ENCODE measurements around the gene CCBE1.
A peak's percentile ranks its signal among the peaks of the same experiment; 100 is the strongest.

CCBE1 gene

DNA sequence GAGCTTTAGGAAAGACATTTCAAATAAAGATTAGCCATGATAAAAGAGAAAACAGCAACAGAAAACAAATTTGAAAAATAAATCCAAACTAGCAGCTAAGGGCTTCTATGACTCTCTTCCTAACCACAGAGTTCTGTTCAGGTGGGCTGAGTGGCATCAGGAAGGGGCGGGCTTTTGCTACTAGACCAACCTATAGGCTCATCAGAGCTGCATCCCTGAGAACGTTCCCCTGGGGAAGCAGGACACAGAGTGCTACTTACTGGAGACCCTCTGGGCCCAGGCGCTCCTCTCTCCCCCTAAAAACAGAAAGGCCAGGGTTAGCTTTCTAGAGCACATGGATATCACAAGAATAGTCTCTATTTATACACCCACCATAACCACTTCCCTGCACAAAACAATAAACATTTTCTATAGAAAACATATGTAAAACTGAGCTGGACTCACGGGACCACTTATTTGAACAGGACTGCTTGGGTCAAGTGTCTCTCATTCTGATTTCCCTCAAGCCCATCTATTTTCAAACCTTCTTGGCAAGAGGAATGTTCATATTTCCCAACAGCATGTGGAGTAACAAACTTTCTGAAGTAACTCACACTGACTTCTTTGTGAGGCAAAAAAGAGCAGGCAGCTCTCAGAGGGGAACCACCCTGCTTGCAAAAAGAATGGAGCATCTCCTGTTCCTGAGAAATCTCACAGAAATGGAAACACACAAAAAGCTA, 259.2 kb downstream of the CCBE1 start:
- DNase-seq, result no peak

DNA sequence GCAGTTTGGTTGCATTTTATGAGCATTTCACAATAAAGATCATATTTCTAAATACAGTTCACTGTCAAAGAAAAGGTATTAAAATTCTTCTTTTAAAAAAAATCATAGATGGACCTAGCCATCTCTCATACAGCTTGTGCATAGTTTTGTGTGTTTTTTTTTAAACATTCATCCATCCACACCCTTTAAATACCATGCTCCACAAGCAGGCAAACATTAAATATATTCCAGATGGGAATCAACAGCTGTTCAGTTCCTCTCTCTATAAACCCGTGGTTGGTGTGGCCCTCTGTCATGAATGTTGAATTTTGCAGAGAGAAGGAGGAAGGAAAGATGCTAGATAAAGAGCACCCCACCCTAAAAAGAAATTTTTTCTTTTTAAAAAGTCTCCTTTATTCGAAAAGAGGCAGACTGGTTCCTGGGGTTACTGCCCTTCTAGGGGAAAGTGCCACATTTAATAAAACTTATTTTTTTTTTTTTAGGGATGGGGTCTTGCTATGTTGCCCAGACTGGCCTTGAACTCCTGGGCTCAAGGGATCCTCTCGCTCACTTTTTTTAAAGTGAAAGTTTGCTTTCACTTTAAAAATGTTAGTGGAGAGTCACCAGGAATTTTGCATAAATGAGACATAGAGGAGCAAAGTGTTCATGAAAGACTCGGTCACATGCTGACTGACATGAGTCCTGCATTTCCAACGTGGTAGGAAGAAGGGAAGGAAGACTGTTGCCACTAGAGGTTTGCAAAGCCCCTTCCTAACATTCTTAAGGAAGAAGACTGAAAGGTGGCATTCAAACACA, 264.2 kb downstream of the CCBE1 start:
- no peak for DNase-seq

- DNase-seq, result no peak
These were observed 266.1 kb downstream of the CCBE1 start for GRCh38 chr18:59431131-59431530.

DNA sequence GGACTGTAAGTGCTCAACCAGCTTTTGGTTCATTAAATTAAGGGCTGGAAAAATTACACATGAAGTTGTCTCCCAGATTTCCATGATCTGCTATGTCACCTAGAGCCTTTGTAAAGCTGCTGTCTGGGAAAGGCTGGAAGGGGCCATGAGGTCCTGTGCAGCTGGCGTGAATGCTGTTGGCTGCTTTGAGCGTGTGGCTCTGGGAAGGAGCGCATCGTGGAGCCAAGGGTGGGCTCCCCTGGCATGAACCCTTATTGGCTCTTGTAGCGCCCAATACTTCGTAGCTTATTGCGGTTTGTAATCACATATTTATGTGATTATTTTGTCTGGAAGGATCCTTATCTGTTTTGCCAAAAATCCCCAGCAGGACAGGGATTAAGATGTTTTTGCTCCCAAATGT, 267.6 kb downstream of the CCBE1 start:
- no peak for DNase-seq

DNA sequence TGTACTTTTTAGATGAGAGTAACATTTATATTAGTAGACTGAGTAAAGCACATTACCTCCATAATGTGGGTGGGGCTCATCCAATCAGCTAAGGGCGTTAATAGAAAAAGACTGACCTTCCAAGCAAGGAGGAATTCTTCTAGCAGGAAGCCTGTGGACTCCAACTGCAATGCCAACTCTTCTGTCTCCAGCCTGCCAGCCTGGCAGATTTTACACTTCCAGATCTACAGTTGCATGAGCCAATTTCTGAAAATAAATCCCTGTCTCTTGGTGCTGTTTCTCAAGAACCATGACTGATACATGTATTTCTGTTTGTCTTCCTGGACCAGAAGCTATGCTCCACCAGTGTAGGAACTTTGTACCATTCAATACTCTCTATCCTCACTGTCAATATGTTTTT, 269.2 kb downstream of the CCBE1 start:
- no peak for DNase-seq

GRCh38 chr18:59426855-59427254, 270.4 kb downstream of the CCBE1 start:
- DNase-seq, result no peak

DNA sequence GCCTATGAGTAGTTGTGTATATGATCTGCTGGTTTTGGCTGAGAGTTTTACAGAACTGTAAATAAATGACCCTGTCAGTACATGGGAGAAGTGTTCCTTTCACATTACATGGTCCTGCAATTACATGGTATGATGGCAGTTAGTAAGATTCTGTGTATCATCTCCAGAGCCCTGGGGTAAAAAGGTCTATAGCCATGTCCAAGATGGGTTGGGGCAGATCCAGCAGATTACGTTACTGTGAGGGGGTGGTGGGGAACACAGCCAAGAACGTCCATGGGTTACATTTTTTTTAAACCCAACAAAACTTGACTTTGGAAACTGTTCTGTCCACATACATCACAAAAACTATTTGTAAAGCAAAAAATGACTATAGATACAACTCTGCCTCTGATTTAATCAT, 274.0 kb downstream of the CCBE1 start:
- no peak for DNase-seq

DNA sequence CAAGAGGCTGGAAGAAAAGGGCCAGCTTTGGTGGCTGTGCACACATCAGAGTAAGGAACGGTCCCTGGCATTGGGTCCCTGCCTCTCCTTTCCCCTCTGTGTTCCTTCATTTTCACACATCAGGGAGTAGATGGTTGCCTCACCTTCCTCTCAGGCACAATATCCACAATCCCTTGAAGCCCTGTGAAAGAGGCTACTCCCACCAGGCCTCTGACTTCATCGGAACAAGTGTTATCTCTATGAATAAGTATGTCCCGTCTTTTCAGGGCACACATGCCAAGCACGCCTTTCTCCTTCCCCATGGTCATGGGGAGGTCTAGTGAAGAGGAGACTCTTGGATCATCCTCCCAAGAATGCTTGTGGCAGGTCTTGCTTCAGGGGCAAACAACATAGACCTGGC, 277.0 kb downstream of the CCBE1 start:
- DNase-seq, result no peak

GRCh38 chr18:59419386-59419785, 277.8 kb downstream of the CCBE1 start:
- DNase-seq, result no peak

DNA sequence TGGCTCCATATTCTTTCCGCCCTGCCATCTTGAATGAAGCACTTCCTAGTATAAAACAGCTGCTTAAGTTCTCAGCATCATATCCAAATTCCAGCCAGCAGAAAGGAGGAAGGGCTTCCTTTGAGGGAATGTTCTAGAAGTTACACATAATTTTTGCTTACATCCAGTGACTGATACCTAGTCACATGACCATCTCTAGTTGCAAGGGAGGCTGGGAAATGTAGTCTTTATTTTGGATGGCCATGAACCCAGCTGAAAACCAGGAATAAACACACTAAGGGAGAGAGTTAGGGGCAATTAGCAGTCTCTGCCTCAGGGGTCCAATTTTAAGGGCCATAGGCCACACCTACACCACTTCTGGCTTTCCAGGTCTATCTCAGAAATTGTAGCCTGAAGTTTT, 280.4 kb downstream of the CCBE1 start:
- DNase-seq, result no peak

DNA sequence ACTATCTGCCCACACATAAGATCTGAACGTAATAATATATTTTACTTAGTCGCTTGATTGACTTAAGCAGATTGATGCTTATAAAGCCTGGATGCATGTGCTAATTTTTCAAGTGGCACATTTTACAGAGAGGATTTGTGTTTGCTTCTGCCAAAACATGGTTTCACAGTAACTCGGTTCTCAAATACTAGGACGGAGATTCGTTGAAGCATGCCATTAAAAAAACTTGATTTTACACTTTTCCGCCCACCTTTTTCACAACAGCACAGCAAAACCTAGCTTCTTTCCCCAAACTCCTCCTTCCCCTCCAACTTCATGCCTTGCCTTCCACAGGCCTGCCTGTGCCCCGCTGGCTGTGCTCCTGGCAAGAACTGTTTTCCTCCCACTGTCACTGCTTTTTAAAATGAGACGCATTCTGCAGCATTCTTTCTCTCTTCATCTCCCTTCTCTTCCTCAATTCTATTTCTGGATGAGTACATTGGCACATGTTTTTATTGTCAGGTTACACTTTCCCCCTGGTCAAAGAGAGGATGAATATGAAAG, 283.0 kb downstream of the CCBE1 start:
- no peak for DNase-seq

- peak; percentile 83 for DNase-seq
These were observed 294.7 kb downstream of the CCBE1 start for GRCh38 chr18:59402432-59403090.

DNA sequence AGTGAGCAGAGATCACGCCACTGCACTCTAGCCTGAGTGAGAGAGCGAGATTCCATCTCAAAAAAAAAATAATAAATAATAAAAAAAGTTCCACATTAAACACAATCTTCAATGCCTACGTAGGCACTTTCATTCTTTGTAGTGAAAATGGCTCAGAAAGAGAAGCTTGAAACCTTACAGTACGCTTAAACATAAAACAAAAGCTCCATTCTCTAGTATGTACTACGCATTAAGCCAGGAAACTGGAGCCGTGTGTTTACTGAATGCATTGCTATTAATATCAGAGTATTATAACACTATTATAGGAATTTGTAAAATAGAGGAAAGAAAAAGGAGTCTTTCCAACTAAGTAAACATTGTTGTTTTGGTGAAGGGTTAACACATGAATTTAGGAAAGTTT, 296.8 kb downstream of the CCBE1 start:
- no peak for DNase-seq

DNA sequence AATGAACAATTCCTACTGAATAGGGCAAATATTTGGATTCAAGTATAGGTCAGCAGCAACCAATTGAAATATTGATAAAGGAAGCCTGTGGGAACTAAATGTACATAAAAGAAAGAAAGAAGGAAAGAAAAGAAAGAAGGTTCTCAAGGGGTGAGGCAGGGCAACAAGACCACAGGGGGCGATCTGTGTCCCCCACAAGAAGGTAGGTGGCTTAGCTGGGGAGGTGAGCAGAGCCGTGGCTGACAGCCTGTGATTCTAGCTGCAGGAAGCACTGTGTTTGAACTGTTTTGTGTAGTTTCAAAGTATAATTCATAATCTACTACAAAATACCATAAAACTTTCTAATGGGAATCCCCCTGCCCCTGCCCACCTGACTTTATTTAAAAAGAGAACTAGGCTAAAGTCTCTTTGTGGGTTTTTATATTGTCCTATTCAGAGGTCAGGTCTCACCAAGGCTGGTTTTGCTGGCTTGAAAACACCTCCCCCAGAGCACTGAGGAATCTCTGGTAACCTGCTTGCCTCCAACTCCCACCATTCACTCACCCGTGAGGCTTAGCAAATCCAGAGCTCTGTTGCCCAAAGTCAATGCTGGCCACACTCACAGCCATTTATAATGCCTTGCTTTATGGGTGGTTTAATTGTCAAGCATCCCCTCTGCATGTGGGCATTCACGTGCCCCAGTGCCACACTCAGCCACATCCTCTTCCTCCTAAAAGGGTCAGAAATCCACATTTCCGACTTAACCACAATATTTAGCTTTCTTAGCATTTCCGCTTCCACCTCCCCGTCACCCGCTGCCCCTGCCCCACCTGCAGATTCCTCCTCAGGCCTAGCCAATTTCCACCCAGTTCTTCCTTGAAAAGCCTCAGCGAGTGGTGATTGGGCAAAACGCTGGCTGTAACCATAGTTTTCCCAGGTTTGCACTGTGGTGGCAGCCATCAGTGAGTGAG, 301.7 kb downstream of the CCBE1 start:
- DNase-seq, result no peak

GRCh38 chr18:59393381-59393780, 303.8 kb downstream of the CCBE1 start:
- DNase-seq, result no peak

DNA sequence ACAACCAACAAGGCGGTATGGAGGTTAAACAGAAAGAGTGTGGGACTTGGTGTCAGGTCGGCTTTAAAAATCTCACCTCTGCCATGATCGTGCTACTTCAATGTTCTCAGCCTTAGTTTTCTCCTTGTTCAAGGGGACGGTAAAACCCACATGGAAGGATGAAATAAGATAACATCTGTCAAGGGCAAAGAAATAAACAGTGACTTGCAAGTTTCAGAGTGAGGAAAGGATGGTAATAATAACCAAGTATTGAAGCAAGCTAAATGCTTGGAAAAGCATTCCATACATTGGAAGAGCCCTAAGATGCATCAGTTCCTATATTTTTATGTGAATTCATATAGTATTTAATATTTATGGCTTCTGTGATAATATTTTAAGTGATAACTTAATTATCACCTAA, 308.4 kb downstream of the CCBE1 start:
- no peak for DNase-seq

DNA sequence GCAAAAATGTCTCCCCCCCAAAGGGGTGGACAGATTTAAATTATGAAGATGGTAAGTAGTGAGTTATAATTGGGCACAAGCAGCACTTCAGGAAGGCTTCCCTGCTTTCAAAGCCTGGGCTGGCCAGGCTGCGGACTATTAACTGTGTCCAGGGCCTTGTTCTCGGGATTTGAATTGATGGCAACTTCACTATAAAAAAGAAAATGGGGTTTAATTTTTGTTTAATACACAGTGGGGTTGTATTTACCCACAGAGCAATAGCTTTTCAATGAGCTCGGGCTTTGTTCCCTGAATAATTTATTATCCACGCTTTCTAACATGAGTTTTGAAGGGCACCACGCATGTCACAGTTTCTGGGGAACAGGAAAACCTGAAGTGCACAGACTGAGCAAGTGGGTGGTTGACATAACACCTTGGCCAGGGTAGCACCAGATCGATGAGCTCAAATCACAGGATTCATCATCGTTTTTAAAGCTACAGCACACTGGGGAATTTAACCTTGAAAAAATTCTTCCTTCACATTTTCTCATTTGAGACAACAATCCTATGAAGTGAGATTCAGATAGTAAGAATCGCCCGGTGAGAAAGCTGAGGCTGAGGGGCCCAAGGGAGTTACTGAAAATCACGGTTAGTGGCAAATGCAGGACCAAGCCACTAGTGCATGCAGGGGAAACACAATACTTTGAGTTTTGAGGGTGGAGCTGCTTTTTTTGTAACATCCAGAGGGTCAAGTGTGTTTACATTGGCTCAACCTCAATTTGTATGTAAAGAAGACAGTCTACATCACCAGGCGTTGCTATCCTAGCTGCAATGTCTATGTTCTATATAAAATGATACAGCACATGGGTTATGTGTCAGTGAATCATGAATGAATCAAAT, 309.3 kb downstream of the CCBE1 start:
- DNase-seq, result no peak

DNA sequence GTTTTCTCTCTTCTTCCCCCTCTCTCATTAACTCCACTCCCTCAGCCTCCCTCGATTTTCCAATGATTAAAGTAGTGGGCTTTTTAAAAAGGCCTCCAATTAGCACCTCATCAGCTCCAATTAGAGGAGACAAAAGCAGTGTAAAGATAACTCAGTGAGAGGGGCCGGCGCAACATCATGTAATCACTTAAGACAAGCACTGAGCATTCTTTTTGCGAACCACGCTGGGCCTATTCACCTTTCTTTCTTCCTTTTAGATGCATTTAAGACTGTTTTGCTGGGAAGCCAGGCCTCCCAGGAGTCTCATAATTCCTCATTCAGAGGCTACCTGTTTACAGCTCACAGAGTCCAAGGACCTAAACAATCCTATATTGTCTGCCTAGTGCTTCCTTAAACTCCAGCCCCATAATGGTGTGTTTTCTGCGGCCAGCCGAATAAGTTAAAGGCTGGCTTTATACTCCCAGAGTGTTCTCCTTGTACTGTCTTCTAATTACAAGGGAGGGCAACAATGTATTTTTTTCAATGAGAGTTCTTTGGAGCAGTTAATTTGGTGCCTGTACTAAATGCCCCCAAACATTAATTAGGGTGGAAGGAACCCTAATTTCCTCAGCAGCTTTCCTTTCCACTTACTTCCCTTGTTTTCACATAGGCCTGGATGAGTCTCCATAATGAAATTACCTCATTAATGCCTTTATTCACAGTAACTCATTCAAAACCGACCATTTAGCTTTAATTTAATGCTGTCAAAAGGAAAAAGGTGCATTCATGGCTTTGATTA, 310.1 kb downstream of the CCBE1 start:
- no peak for DNase-seq

DNA sequence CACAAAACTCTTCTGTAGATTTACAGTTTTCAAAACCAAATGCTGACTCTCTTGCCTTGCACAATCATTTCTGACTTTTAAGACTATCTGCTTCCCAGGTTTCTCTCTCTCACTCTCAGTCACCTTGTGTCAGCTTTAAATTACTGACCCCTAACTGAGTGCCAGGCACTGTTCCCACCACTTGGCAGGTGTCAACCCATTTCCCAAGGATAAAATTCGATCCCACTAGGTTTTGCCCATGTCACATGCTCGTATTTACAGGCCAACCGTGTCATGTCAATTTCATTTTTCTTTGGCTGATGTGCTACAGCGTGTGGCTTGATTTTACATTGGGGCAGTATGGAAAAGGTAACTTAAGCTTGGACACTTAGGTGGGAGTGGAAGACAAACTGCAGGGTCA, 312.0 kb downstream of the CCBE1 start:
- DNase-seq, result no peak

- DNase-seq, result no peak
These were observed 313.4 kb downstream of the CCBE1 start for GRCh38 chr18:59383851-59384250.

DNA sequence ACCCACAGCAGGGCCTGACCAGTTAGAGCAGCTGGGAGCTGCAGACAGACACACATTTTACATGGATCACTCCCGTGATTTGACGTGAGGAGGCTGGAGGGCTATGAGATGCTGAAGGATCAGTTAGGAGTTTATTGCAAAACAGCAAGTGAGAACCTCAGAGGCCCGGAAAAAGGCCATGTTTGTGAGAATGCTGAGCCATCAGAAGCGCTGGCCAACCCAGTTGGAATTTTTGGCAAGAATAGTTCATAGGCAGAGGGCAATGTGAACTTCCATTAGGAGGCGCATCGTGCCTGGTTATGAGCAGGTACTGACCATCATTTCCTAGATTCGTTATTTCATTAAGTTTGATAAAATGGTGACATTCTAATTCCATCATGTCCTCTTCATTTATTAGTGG, 314.8 kb downstream of the CCBE1 start:
- DNase-seq, result no peak

All from activated CD8-positive, alpha-beta memory T cell treated with anti-CD3 and anti-CD28 coated beads, Interleukin-2, amount 50 U/mL, for 48 hours (primary cell).